GM18526 (cell line): ENCODE results near the gene ZFP90.

Experiments
- POLR2A ChIP-seq: IDR thresholded peaks from 3 replicates; pipeline ENCODE4 v1.6.1; 2011; ENCODE audit not compliant: insufficient read length; ENCODE audit errors: extremely low read depth

ZFP90 gene

GRCh38 chr16:68607443-68607842 lies 68.4 kb downstream of the ZFP90 start:
- TF ChIP-seq POLR2A, result no peak

- TF ChIP-seq POLR2A, result no peak
Measured at GRCh38 chr16:68608330-68608729, 69.2 kb downstream of the ZFP90 start.

DNA sequence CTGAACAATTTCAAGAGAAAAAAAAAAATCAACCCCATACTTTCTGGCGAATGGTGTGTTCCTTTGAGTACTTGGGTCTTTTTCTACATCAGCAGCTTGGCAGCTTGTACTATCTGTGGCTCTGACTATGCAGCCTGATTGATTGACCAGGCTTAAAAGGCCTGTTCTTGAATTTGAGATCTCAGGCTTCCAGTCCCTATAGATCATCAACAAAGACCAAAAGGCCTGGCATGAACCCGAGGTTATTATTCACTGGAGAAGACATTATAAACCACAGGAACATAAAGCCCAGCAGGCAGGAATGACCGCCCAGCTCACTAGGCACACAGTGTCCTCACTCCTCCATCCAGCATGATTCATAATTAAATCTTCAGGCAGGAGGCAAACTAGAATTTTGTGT lies 73.9 kb downstream of the ZFP90 start:
- no peak for TF ChIP-seq POLR2A

GRCh38 chr16:68617734-68618133 lies 78.6 kb downstream of the ZFP90 start:
- TF ChIP-seq POLR2A, result no peak
